K562 (cell line): ENCODE data around the gene SYNGR4. TPM values are rescaled to one million over a fixed set of nuclear protein-coding genes. Genes with fewer than 3 reads are reported as not detected.

Source experiments
- ATF3 ChIP-seq, 2 experiments: fragments of 450-650 bp in 1 of 2; sonication (generic) in 1 of 2; formaldehyde crosslinking in 1 of 2; IDR thresholded peaks in 1 of 2; conservative IDR thresholded peaks in 1 of 2; 2 replicates each; pipeline versions ENCODE4 v1.6.1 to v1.8.1; 2016 to 2023; ENCODE audit warnings: mild to moderate bottlenecking in 2 of 2, moderate library complexity in 2 of 2, inconsistent platforms in 1 of 2, missing genetic modification reagents in 1 of 2
- BCLAF1 ChIP-seq, 2 experiments: fragments of 450-650 bp in 1 of 2; IDR thresholded peaks; 2 replicates each; pipeline ENCODE4 v1.6.1; 2011 to 2017; ENCODE audit warnings: low read depth in 2 of 2, antibody characterized with exemption in 1 of 2, borderline replicate concordance in 1 of 2, low read length in 1 of 2, mild to moderate bottlenecking in 1 of 2, mixed read lengths in 1 of 2; ENCODE audit not compliant: control insufficient read depth in 1 of 2
- ILF3 ChIP-seq: fragments of 450-650 bp; IDR thresholded peaks from 2 replicates; pipeline ENCODE4 v1.6.1; 2018; ENCODE audit warnings: antibody characterized with exemption, mild to moderate bottlenecking, moderate library complexity, borderline replicate concordance
- KAT7 ChIP-seq: sonication (generic); formaldehyde crosslinking; IDR thresholded peaks from 2 replicates; pipeline ENCODE4 v1.8.0; 2022; ENCODE audit warnings: missing genetic modification reagents, mild to moderate bottlenecking, borderline replicate concordance
- MTA1 ChIP-seq: fragments of 450-650 bp; IDR thresholded peaks from 2 replicates; pipeline ENCODE4 v1.6.1; 2017; ENCODE audit warnings: borderline replicate concordance
- NFYB ChIP-seq: IDR thresholded peaks from 2 replicates; pipeline ENCODE4 v1.6.1; 2011; ENCODE audit warnings: mild to moderate bottlenecking, moderate library complexity; ENCODE audit not compliant: insufficient read length; ENCODE audit errors: extremely low read depth
- POLR2G ChIP-seq: fragments of 200-400 bp; formaldehyde crosslinking; IDR thresholded peaks from 2 replicates; pipeline ENCODE4 v1.6.1; 2017; ENCODE audit warnings: low read depth, mild to moderate bottlenecking, antibody characterized with exemption, low read length, moderate library complexity
- SMAD1 ChIP-seq: fragments of 150-350 bp; IDR thresholded peaks from 2 replicates; pipeline ENCODE4 v1.6.1; 2014; ENCODE audit warnings: low read length, low read depth; ENCODE audit not compliant: partially characterized antibody
- SUPT5H ChIP-seq: fragments of 450-650 bp; IDR thresholded peaks from 2 replicates; pipeline ENCODE4 v1.6.1; 2016
- TFAM ChIP-seq: fragments of 250-450 bp; sonication (Bioruptor Pico); conservative IDR thresholded peaks from 2 replicates; pipeline ENCODE4 v1.5.0; 2021; ENCODE audit warnings: mild to moderate bottlenecking, moderate library complexity
- ZBTB11 ChIP-seq, 3 experiments: fragments of 200-800 bp in 1 of 3; fragments of 250-450 bp in 1 of 3; fragments of 450-650 bp in 1 of 3; sonication (Bioruptor Pico) in 1 of 3; sonication (Bioruptor generic) in 1 of 3; formaldehyde crosslinking in 1 of 3; IDR thresholded peaks; 2 replicates each; pipeline versions ENCODE4 v1.6.1 to v1.8.0; 2016 to 2022; ENCODE audit warnings: mild to moderate bottlenecking in 2 of 3, missing genetic modification characterization in 2 of 3, missing compliant biosample characterization in 1 of 3, moderate library complexity in 1 of 3
- ZBTB33 ChIP-seq: sonication (generic); formaldehyde crosslinking; IDR thresholded peaks from 2 replicates; pipeline ENCODE4 v1.8.1; 2023; ENCODE audit warnings: mild to moderate bottlenecking, missing genetic modification reagents
- ZNF133 ChIP-seq: fragments of 250-450 bp; sonication (Bioruptor Pico); IDR thresholded peaks from 2 replicates; pipeline ENCODE4 v1.4.0; 2020; ENCODE audit warnings: mild to moderate bottlenecking
- ZNF408 ChIP-seq: fragments of 250-450 bp; sonication (Bioruptor Pico); IDR thresholded peaks from 2 replicates; pipeline ENCODE4 v1.4.0; 2020; ENCODE audit warnings: low read depth, mild to moderate bottlenecking, moderate library complexity
- ZNF77 ChIP-seq: fragments of 250-450 bp; sonication (Bioruptor Pico); IDR thresholded peaks from 2 replicates; pipeline ENCODE4 v1.5.0; 2020
- ZSCAN32 ChIP-seq: fragments of 450-650 bp; formaldehyde crosslinking; IDR thresholded peaks from 2 replicates; pipeline ENCODE4 v1.4.0; 2020; ENCODE audit warnings: mild to moderate bottlenecking, moderate library complexity
- polyA plus RNA-seq, 8 experiments: library from polyadenylated mRNA; depleted of rRNA in 4 of 8; stranded (reverse) in 5 of 8; unstranded in 3 of 8; fragments of >200 nt; fragmentation: Nextera tagmentation in 2 of 8; fragmentation: Illumina TruSeq in 1 of 8; extraction: Ambion mirVana in 2 of 8; extraction: Trizol in 1 of 8; gene quantifications; 2 replicates each; pipeline versions ENCODE4 v1.2.1 to v1.2.3, GENCODE V29; 2011 to 2014; ENCODE audit warnings: inconsistent platforms in 1 of 8, missing spikeins in 1 of 8
- total RNA-seq, 7 experiments: library from RNA; depleted of rRNA in 6 of 7; stranded (reverse); fragments of >200 nt in 6 of 7; fragmentation: Illumina TruSeq in 2 of 7; extraction: Trizol in 2 of 7; gene quantifications; 2 replicates each; pipeline versions ENCODE4 v1.2.1 to v1.2.3, GENCODE V29; 2011 to 2021; ENCODE audit warnings: low replicate concordance in 1 of 7

The SYNGR4 gene
- total and polyA plus RNA-seq, 9 of the 15 experiments (the other 6 are each of a cell fraction or from before 2014, with no cell fraction given), result 0.07 to 0.14 TPM; not detected in 7

- TF ChIP-seq ZBTB33 (CRISPR knock-in tag), result no peak
- 0 out of 2 replicates have a peak, but pooled peaks have one; percentile 17 for TF ChIP-seq KAT7
- no peak for TF ChIP-seq TFAM (CRISPR knock-in tag)
- TF ChIP-seq ZBTB11 (CRISPR knock-in tag; IDR thresholded peaks at IDR 0.05), result no peak
- no peak for TF ChIP-seq BCLAF1 (IDR thresholded peaks at IDR 0.05; ENCODE audit: borderline replicate concordance in 1 of 2, control insufficient read depth in 1 of 2, low read depth in 2 of 2, low read length in 1 of 2)
- no peak for TF ChIP-seq ZNF408 (CRISPR knock-in tag)
- no peak for TF ChIP-seq ILF3
- TF ChIP-seq SMAD1, result peak; percentile 57
- no peak for TF ChIP-seq NFYB
- no peak for TF ChIP-seq ZNF77 (CRISPR knock-in tag)
- peak; percentile 67 for TF ChIP-seq POLR2G
- no peak for TF ChIP-seq MTA1
- peak; percentile 78 for TF ChIP-seq SUPT5H
- no peak for TF ChIP-seq ZNF133
- no peak for TF ChIP-seq ZSCAN32 (CRISPR knock-in tag)
- TF ChIP-seq ATF3 (IDR thresholded peaks at IDR 0.05), result no peak
- TF ChIP-seq ATF3 (CRISPR knock-in tag; conservative IDR thresholded peaks at IDR 0.05), result no peak
Observed at GRCh38 chr19:48391100-48392005, 27.2 kb downstream of the SYNGR4 start, which contains the start of gene KDELR1 (continued).
